HK-2 (cell line): Measurements from ENCODE around the gene IGFBP2.
"Not testable (repeated sequence)": the region's sequence is repeated elsewhere in the genome, so short reads cannot be mapped to it uniquely, and the experiment has no call there.

ENCODE experiments used
- DNase-seq: peaks from one replicate; pipeline ENCODE4 v3.0.0-alpha.2; 2018; ENCODE audit not compliant: unreplicated experiment

The IGFBP2 gene

GRCh38 chr2:216632952-216633615, at the start of gene IGFBP2:
Gene IGFBP2, plus strand, starts transcription at chr2:216633420. Its CDS starts 104 bp downstream, at chr2:216633524.
- DNase-seq = no peak

- DNase-seq = no peak
Observed at GRCh38 chr2:216583606-216584005, 49.6 kb upstream of the IGFBP2 start.

- no peak for DNase-seq
Observed at GRCh38 chr2:216584112-216584511, 49.1 kb upstream of the IGFBP2 start.

- DNase-seq = no peak
Observed at GRCh38 chr2:216585441-216585840, 47.8 kb upstream of the IGFBP2 start.

GRCh38 chr2:216588861-216589710, 44.1 kb upstream of the IGFBP2 start:
- DNase-seq = no peak

- DNase-seq = no peak
Observed at GRCh38 chr2:216589791-216590190, 43.4 kb upstream of the IGFBP2 start.

- no peak for DNase-seq
Observed at GRCh38 chr2:216590780-216591179, 42.4 kb upstream of the IGFBP2 start.

- no peak for DNase-seq
Observed at GRCh38 chr2:216591480-216591879, 41.7 kb upstream of the IGFBP2 start.

- no peak for DNase-seq
Observed at GRCh38 chr2:216594081-216594480, 39.1 kb upstream of the IGFBP2 start.

GRCh38 chr2:216596236-216596979, 36.8 kb upstream of the IGFBP2 start:
- no peak for DNase-seq

- no peak for DNase-seq
Observed at GRCh38 chr2:216596980-216597509, 36.2 kb upstream of the IGFBP2 start.

- DNase-seq = not testable (repeated sequence)
Observed at GRCh38 chr2:216597825-216598224, 35.4 kb upstream of the IGFBP2 start.

GRCh38 chr2:216601632-216602409, 31.4 kb upstream of the IGFBP2 start:
- DNase-seq = no peak

- no peak for DNase-seq
Observed at GRCh38 chr2:216603010-216603883, 30.0 kb upstream of the IGFBP2 start.

GRCh38 chr2:216603884-216604245, 29.4 kb upstream of the IGFBP2 start:
- no peak for DNase-seq

GRCh38 chr2:216604458-216604857, 28.8 kb upstream of the IGFBP2 start:
- DNase-seq = no peak

GRCh38 chr2:216606551-216607276, 26.5 kb upstream of the IGFBP2 start:
- DNase-seq = no peak

- no peak for DNase-seq
Observed at GRCh38 chr2:216607277-216607560, 26.0 kb upstream of the IGFBP2 start.

- DNase-seq = no peak
Observed at GRCh38 chr2:216608525-216608924, 24.7 kb upstream of the IGFBP2 start.
